ENCODE data around the gene ABCB9.

Gene ABCB9

GRCh38 chr12:122981587-122982476, 15.6 kb upstream of the ABCB9 start:
- DNase-seq, result no peak

GRCh38 chr12:122981036-122981471, 14.8 kb upstream of the ABCB9 start:
- no peak for DNase-seq

- DNase-seq, result peak; percentile 40
Measured at GRCh38 chr12:122980183-122981035, 14.1 kb upstream of the ABCB9 start, which contains the start of gene ARL6IP4. Gene ARL6IP4, plus strand, starts transcription at chr12:122980681. Its CDS starts 459 bp downstream, at chr12:122981140.

GRCh38 chr12:122979908-122980182, 13.6 kb upstream of the ABCB9 start:
- DNase-seq, result no peak

GRCh38 chr12:122979001-122979907, 13.0 kb upstream of the ABCB9 start:
- no peak for DNase-seq

- DNase-seq, result no peak
Measured at GRCh38 chr12:122978507-122978955, 12.3 kb upstream of the ABCB9 start.

GRCh38 chr12:122977655-122978392, 11.6 kb upstream of the ABCB9 start:
- DNase-seq, result no peak

- no peak for DNase-seq
Measured at GRCh38 chr12:122977153-122977552, 10.9 kb upstream of the ABCB9 start.

GRCh38 chr12:122976648-122976975, 10.3 kb upstream of the ABCB9 start:
- DNase-seq, result no peak

GRCh38 chr12:122975790-122976647, 9.8 kb upstream of the ABCB9 start:
- DNase-seq, result no peak

GRCh38 chr12:122974892-122975789, 8.9 kb upstream of the ABCB9 start, which contains the start of gene OGFOD2:
Gene OGFOD2, plus strand, starts transcription at chr12:122975244. Its CDS starts 8 bp downstream, at chr12:122975252.
- DNase-seq, result peak; percentile 91

- peak; percentile 99 for DNase-seq
Measured at GRCh38 chr12:122974274-122974891, 8.1 kb upstream of the ABCB9 start.

GRCh38 chr12:122969676-122970075, 3.4 kb upstream of the ABCB9 start:
- no peak for DNase-seq

- DNase-seq, result no peak
Measured at GRCh38 chr12:122968104-122968503, 1.8 kb upstream of the ABCB9 start.

- DNase-seq, result no peak
Measured at GRCh38 chr12:122966743-122967550, 684 bp upstream of the ABCB9 start.

GRCh38 chr12:122965321-122965751, 927 bp downstream of the ABCB9 start:
- no peak for DNase-seq

- DNase-seq, result no peak
Measured at GRCh38 chr12:122964439-122965257, 1.6 kb downstream of the ABCB9 start.

GRCh38 chr12:122963941-122964265, 2.4 kb downstream of the ABCB9 start:
- DNase-seq, result no peak
